Tracheal epithelial cell (primary cell): ENCODE data around the gene STT3A. TPM values are rescaled to one million over a fixed set of nuclear protein-coding genes. Genes with fewer than 3 reads are reported as not detected.

ENCODE experiments used
- total RNA-seq: library from RNA; depleted of rRNA; stranded (reverse); fragments of >200 nt; gene quantifications from 2 replicates; pipeline ENCODE4 v1.2.1, GENCODE V29; 2014

STT3A gene
- total RNA-seq, result 91.6 and 137 TPM in 2 replicates

DNA sequence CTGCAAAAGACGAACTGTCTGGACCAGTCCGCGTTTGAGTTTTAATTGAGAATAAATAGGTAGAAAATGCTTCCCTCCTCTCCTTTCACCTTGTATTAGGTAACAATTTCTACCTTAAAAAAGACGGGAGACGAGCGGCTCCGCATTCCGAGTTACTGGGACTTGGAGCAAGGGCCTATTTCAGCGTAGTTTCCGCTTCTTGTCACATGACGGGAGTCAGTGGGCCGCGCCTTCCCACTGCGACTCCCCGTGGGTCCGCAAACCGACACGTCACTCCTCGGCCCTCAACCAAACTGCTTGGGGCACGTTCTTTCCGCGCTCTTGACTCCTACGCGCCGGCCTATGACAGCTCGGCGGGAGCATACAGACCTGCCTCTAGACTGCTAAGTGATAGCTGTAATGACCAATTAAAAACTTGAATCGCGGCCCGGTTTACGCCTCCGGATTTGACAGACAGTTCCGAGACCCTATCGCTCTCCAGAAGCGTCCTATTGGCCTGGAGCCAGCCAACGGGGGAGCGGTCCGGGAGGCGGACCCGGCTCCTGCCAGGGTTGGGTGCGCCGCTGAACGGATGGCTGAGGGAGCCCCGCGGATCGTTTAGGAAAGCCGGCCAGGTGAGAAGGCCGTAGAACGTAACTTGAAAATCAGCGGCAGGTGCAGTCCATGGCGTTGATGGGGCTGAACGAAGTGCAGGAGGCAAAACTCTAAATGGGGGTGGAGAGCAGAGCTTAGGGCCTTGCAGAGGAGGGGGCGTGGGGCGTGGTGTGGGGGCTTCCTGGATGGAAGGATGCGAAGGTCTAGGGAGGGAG lies at the start of gene STT3A:
STT3A (plus strand) TSS at position 548 of the 809 bp plus-strand sequence. CDS start 3,064 bp downstream, outside the sequence.

DNA sequence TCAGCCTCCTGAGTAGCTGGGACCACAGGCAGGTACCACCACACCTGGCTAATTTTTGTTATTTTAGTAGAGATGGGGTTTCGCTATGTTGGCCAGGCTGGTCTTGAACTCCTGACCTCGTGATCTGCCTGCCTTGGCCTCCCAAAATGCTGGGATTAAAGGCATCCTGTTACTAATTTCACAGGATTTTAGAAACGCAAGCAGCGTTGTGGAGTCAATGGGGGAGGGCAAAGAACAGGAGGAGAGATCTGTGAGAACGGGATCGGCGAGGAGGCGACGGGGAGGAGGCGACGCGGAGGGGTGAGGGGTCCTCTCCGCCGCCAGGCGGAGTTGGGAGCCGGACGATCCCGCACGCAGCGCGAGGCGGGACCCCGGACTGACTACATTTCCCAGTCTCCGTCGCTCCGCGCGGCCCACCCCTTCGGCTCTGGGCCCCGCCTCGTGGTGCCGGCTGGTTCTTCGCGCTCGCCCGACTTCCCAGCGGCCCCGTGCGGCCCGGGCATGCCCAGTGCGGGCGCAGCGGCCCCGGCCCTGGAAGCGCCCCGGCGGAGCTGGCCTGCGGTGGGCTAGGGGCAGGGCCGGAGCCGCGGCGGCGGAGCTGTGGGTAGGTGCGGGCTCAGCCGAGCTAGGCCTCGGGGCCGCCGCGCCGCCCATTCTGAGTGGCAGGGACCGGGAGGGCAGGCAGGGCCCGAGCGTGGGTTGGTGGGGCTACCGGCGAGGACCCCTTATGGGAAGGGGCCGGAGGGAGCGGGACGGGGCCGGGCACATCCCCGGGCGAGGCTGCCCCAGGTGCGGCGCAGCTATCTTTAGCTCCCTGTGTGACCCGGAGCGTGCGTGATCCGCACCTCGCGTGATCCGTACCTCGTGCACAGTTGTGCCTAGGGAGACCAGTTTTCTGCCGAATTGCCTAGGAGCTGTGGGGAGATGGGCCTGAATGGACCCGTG lies 23.4 kb upstream of the STT3A start, which contains the start of gene EI24:
EI24 (plus strand) TSS at position 508 of the 945 bp plus-strand sequence. CDS start 3,051 bp downstream, outside the sequence.

DNA sequence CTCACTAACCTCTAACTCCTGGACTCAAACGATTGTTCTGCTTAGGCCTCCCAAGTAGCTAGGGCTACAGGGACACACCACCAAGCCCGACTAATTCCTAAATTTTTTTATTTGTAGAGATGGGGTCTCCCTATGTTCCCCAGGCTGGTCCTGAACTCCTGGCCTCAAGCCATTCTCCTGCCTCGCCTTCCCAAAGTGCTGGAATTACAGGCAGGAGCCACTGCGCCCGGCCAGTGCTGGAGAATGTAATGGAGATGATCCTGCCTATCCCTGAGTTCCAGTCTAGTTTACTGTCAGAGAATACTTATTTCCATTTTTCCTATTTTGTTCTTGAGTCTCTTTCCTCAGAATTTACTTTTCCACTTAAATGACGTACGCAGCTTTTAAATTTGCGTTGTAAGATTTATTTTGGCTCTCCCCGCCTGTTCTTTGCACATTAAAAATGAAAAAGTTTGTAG lies 32.1 kb downstream of the STT3A start, which contains the start of gene CHEK1:
CHEK1 (plus strand) TSS at position 408 of the 458 bp plus-strand sequence. CDS start 1,606 bp downstream, outside the sequence.

Other genes starting within 250 kb of the STT3A start
- gene FEZ1, start 96.6 kb upstream of the STT3A start, total RNA-seq, result 65.8 and 70.8 TPM in 2 replicates
- 159 and 165 TPM in 2 replicates for gene EI24, start 23.4 kb upstream of the STT3A start, total RNA-seq
- 5.3 and 15.9 TPM in 2 replicates for gene CHEK1, start 32.3 kb downstream of the STT3A start, total RNA-seq
- gene ACRV1, start 88.0 kb downstream of the STT3A start, total RNA-seq, result under 0.01 TPM in 1 of 2 replicates, not detected in the other
- gene PATE1, start 153.4 kb downstream of the STT3A start, total RNA-seq, result not detected in 2 replicates
- not detected in 2 replicates for gene PATE2, start 186.0 kb downstream of the STT3A start, total RNA-seq
- not detected in 2 replicates for gene PATE3, start 195.3 kb downstream of the STT3A start, total RNA-seq
- gene PATE4, start 240.5 kb downstream of the STT3A start, total RNA-seq, result not detected in 2 replicates